Lung (tissue), 12 donors: ENCODE results near the gene MFN1. TPM values are rescaled to one million over a fixed set of nuclear protein-coding genes. Genes with fewer than 3 reads are reported as not detected.
"Not testable (repeated sequence)": the region's sequence is repeated elsewhere in the genome, so short reads cannot be mapped to it uniquely, and the experiment has no call there.

Source experiments
- ATAC-seq: fragments of 200-7000 bp; cut with Tn5 transposase; one replicate; pipeline ENCODE4 v1.9.1; 2020; ENCODE audit warnings: moderate number of reproducible peaks; ENCODE audit not compliant: insufficient read depth, low FRiP score
- DNase-seq, 3 donors: peaks; one replicate each; pipeline ENCODE4 v3.0.0-alpha.2; 2013 to 2017
- H3K27ac ChIP-seq, 2 donors: one replicate each; pipeline ENCODE4 v1.5.1; 2013; ENCODE audit warnings: mild to moderate bottlenecking in 2 of 2, moderate library complexity in 2 of 2, control low read depth in 1 of 2, inconsistent platforms in 1 of 2, low read depth in 1 of 2, low read length in 1 of 2
- H3K27me3 ChIP-seq, 3 donors: one replicate each; pipeline ENCODE4 v1.5.1; 2013; ENCODE audit warnings: low read length in 2 of 3; ENCODE audit not compliant: control insufficient read depth in 3 of 3, insufficient read depth in 3 of 3
- H3K36me3 ChIP-seq, 4 donors: one replicate each; pipeline ENCODE4 v1.5.1; 2013; ENCODE audit warnings: low read length in 4 of 4, mild to moderate bottlenecking in 1 of 4, moderate library complexity in 1 of 4; ENCODE audit not compliant: control insufficient read depth in 4 of 4, insufficient read depth in 4 of 4
- H3K4me1 ChIP-seq, 5 donors: one replicate each; pipeline ENCODE4 v1.5.1; 2013; ENCODE audit warnings: low read length in 5 of 5, mild to moderate bottlenecking in 2 of 5, moderate library complexity in 1 of 5; ENCODE audit not compliant: control insufficient read depth in 5 of 5, insufficient read depth in 5 of 5
- H3K4me3 ChIP-seq: one replicate; pipeline ENCODE4 v1.5.1; 2013; ENCODE audit warnings: mild to moderate bottlenecking, control low read depth, moderate library complexity
- H3K9ac ChIP-seq, 2 donors: one replicate each; pipeline ENCODE4 v1.5.1; 2013; ENCODE audit warnings: low read length in 2 of 2, control low read depth in 1 of 2; ENCODE audit not compliant: insufficient read depth in 1 of 2
- H3K9me3 ChIP-seq, 4 donors: one replicate each; pipeline ENCODE4 v1.5.1; 2013; ENCODE audit warnings: low read length in 3 of 4, mild to moderate bottlenecking in 1 of 4, moderate library complexity in 1 of 4; ENCODE audit not compliant: control insufficient read depth in 4 of 4, insufficient read depth in 3 of 4
- CTCF ChIP-seq: IDR thresholded peaks from 2 replicates; pipeline ENCODE4 v1.5.1; 2012; ENCODE audit warnings: mild to moderate bottlenecking; ENCODE audit errors: control extremely low read depth, extremely low read depth
- WGBS, 2 donors: extraction: QIAGEN DNeasy Blood & Tissue Kit; methylation state at CpG; one replicate each; pipeline ENCODE4 v1.1.7; 2013; 5-methylcytosine and 5-hydroxymethylcytosine counted together
- polyA plus RNA-seq, 2 donors: library from polyadenylated mRNA; stranded (reverse); fragments of 200-250 nt; gene quantifications; one replicate each; pipeline ENCODE4 v1.2.1, GENCODE V29; 2013
- total RNA-seq, 2 donors: library from RNA; depleted of rRNA in 1 of 2; stranded (reverse); fragments of >200 nt in 1 of 2; gene quantifications; one replicate each; pipeline ENCODE4 v1.2.1, GENCODE V29; 2014 to 2021
- donor health status: control.
- donor health status: control.
- donor health status: Bipolar disorder and iron deficiency.
- donor health status: healthy.
- donor health status: DM: yes; HTN: yes; CAD: no.

MFN1 gene
- total and polyA plus RNA-seq, 4 donors, result 13.2 to 108 (median 27.1) TPM

- no peak for DNase-seq
- Histone ChIP-seq H3K27ac (no peak overlapping the region), H3K27me3 (no peaks in the 10 kb centered on the region), H3K36me3 (no peaks in the 10 kb centered on the region), H3K4me3 (no peak overlapping the region), H3K9ac (no peak overlapping the region), H3K4me1 (no peaks in the 10 kb centered on the region), H3K9me3 (no peaks in the 10 kb centered on the region)
- TF ChIP-seq CTCF, result no peak
- ATAC-seq, result no peak
- WGBS, 2 donors, result 83 to 87% methylated on average over 5 of the region's 5 CpGs
Measured at GRCh38 chr3:179299999-179300613, 47.4 kb upstream of the MFN1 start.

GRCh38 chr3:179301645-179302044 is 45.9 kb upstream of the MFN1 start:
- no peak for TF ChIP-seq CTCF
- DNase-seq, result no peak
- Histone ChIP-seq H3K9ac (no peak overlapping the region), H3K4me1 (no peaks in the 10 kb centered on the region), H3K27ac (no peak overlapping the region), H3K27me3 (no peaks in the 10 kb centered on the region), H3K9me3 (no peaks in the 10 kb centered on the region), H3K4me3 (no peak overlapping the region), H3K36me3 (no peaks in the 10 kb centered on the region)
- WGBS, 2 donors, result 64 to 65% methylated on average over 3 of the region's 3 CpGs
- no peak for ATAC-seq

GRCh38 chr3:179302111-179302510 is 45.4 kb upstream of the MFN1 start:
- DNase-seq (no peak), ATAC-seq (no peak)
- Histone ChIP-seq H3K36me3 (no peaks in the 10 kb centered on the region), H3K4me1 (no peaks in the 10 kb centered on the region), H3K27ac (no peak overlapping the region), H3K27me3 (no peaks in the 10 kb centered on the region), H3K9ac (no peak overlapping the region), H3K4me3 (no peak overlapping the region), H3K9me3 (no peaks in the 10 kb centered on the region)
- WGBS, 2 donors, result 83 to 84% methylated on average over 7 of the region's 7 CpGs
- no peak for TF ChIP-seq CTCF

- no peaks in the 10 kb centered on the region for H3K9me3 ChIP-seq
- H3K9ac ChIP-seq, result no peak overlapping the region
- no peak overlapping the region for H3K4me3 ChIP-seq
- H3K4me1 ChIP-seq, result no peaks in the 10 kb centered on the region
- TF ChIP-seq CTCF, result no peak
- no peaks in the 10 kb centered on the region for H3K27me3 ChIP-seq
- 18 to 27% methylated on average over 2 of the region's 2 CpGs for WGBS, 2 donors
- no peak for DNase-seq
- no peak for ATAC-seq
- H3K36me3 ChIP-seq, result no peaks in the 10 kb centered on the region
- H3K27ac ChIP-seq, result no peak overlapping the region
Measured at GRCh38 chr3:179304605-179305004, 42.9 kb upstream of the MFN1 start.

- not testable (repeated sequence) for H3K27me3 ChIP-seq, H3K9me3 ChIP-seq, H3K4me1 ChIP-seq, H3K36me3 ChIP-seq, ATAC-seq, H3K4me3 ChIP-seq, H3K27ac ChIP-seq, H3K9ac ChIP-seq, DNase-seq
- WGBS, 2 donors, result 69 to 75% methylated on average over 2 of the region's 2 CpGs
Measured at GRCh38 chr3:179307362-179307761, 40.1 kb upstream of the MFN1 start.
